Fibroblast of skin of scalp (primary cell): Measurements from ENCODE around the gene SERPINA3.
A peak's percentile ranks its signal among the peaks of the same experiment; 100 is the strongest.
"Not testable (repeated sequence)": the region's sequence is repeated elsewhere in the genome, so short reads cannot be mapped to it uniquely, and the experiment has no call there.

Experiments
- DNase-seq: peaks from one replicate; pipeline ENCODE4 v3.0.0-alpha.2; 2013

Gene SERPINA3

GRCh38 chr14:94633121-94633520, 20.9 kb downstream of the SERPINA3 start:
- DNase-seq = no peak

GRCh38 chr14:94635154-94635553, 23.0 kb downstream of the SERPINA3 start:
- DNase-seq = no peak

GRCh38 chr14:94636744-94637412, 24.7 kb downstream of the SERPINA3 start:
- no peak for DNase-seq

GRCh38 chr14:94637814-94638213, 25.6 kb downstream of the SERPINA3 start:
- DNase-seq = not testable (repeated sequence)

- peak; percentile 10 for DNase-seq
Observed at GRCh38 chr14:94638339-94638738, 26.1 kb downstream of the SERPINA3 start.

- DNase-seq = no peak
Observed at GRCh38 chr14:94638961-94639817, 27.0 kb downstream of the SERPINA3 start.

GRCh38 chr14:94640721-94641631, 28.8 kb downstream of the SERPINA3 start:
- no peak for DNase-seq

GRCh38 chr14:94641632-94641955, 29.4 kb downstream of the SERPINA3 start:
- no peak for DNase-seq

- DNase-seq = no peak
Observed at GRCh38 chr14:94643316-94644101, 31.3 kb downstream of the SERPINA3 start.

- no peak for DNase-seq
Observed at GRCh38 chr14:94644102-94644535, 31.9 kb downstream of the SERPINA3 start.

- no peak for DNase-seq
Observed at GRCh38 chr14:94646066-94646465, 33.9 kb downstream of the SERPINA3 start.

- DNase-seq = peak; percentile 61
Observed at GRCh38 chr14:94646481-94646880, 34.3 kb downstream of the SERPINA3 start.

- no peak for DNase-seq
Observed at GRCh38 chr14:94648801-94649200, 36.6 kb downstream of the SERPINA3 start.

GRCh38 chr14:94649543-94650443, 37.6 kb downstream of the SERPINA3 start:
- no peak for DNase-seq

GRCh38 chr14:94650444-94650775, 38.2 kb downstream of the SERPINA3 start:
- DNase-seq = no peak

GRCh38 chr14:94650806-94651805, 38.9 kb downstream of the SERPINA3 start:
- no peak for DNase-seq

- DNase-seq = no peak
Observed at GRCh38 chr14:94653321-94653720, 41.1 kb downstream of the SERPINA3 start.

- no peak for DNase-seq
Observed at GRCh38 chr14:94654071-94654861, 42.1 kb downstream of the SERPINA3 start.

GRCh38 chr14:94655169-94655710, 43.0 kb downstream of the SERPINA3 start:
- no peak for DNase-seq
